GM18499 (cell line): ENCODE data around the gene SHC2.
"Not testable (repeated sequence)": the region's sequence is repeated elsewhere in the genome, so short reads cannot be mapped to it uniquely, and the experiment has no call there.

Source experiments
- ATAC-seq: cut with Tn5 transposase; IDR thresholded peaks from one replicate; pipeline ENCODE4 v1.9.1; 2021; ENCODE audit warnings: moderate number of reproducible peaks; ENCODE audit not compliant: insufficient read depth, unreplicated experiment

SHC2 gene

GRCh38 chr19:394857-395256 is 66.0 kb downstream of the SHC2 start:
- not testable (repeated sequence) for ATAC-seq

GRCh38 chr19:393560-393959 is 67.3 kb downstream of the SHC2 start:
- ATAC-seq, result not testable (repeated sequence)

GRCh38 chr19:392375-392970 is 68.4 kb downstream of the SHC2 start:
- no peak for ATAC-seq

- no peak for ATAC-seq
These were observed 69.0 kb downstream of the SHC2 start for GRCh38 chr19:391726-392374.

GRCh38 chr19:391207-391557 is 69.7 kb downstream of the SHC2 start:
- no peak for ATAC-seq

- no peak for ATAC-seq
These were observed 70.2 kb downstream of the SHC2 start for GRCh38 chr19:390386-391206.

GRCh38 chr19:389935-390289 is 70.9 kb downstream of the SHC2 start:
- no peak for ATAC-seq

- no peak for ATAC-seq
These were observed 71.4 kb downstream of the SHC2 start for GRCh38 chr19:389255-389934.

GRCh38 chr19:388691-389090 is 72.1 kb downstream of the SHC2 start:
- no peak for ATAC-seq

- no peak for ATAC-seq
These were observed 73.1 kb downstream of the SHC2 start for GRCh38 chr19:387777-388176.

- not testable (repeated sequence) for ATAC-seq
These were observed 74.1 kb downstream of the SHC2 start for GRCh38 chr19:386632-387301.

GRCh38 chr19:386189-386588 is 74.6 kb downstream of the SHC2 start:
- ATAC-seq, result not testable (repeated sequence)

- no peak for ATAC-seq
These were observed 76.0 kb downstream of the SHC2 start for GRCh38 chr19:384799-385169.

GRCh38 chr19:383922-384798 is 76.7 kb downstream of the SHC2 start:
- no peak for ATAC-seq

- ATAC-seq, result no peak
These were observed 77.8 kb downstream of the SHC2 start for GRCh38 chr19:383040-383439.

GRCh38 chr19:382578-382977 is 78.3 kb downstream of the SHC2 start:
- ATAC-seq, result not testable (repeated sequence)

GRCh38 chr19:381901-382300 is 78.9 kb downstream of the SHC2 start:
- ATAC-seq, result not testable (repeated sequence)

GRCh38 chr19:380618-381219 is 80.1 kb downstream of the SHC2 start:
- not testable (repeated sequence) for ATAC-seq

- ATAC-seq, result no peak
These were observed 81.0 kb downstream of the SHC2 start for GRCh38 chr19:379796-380195.
